NCI-H1694 (cell line): ENCODE measurements around the gene ST7L.

Experiments used
- DNase-seq: peaks from one replicate; lab custom pipeline; 2025; lab: John Stamatoyannopoulos, UW

Gene ST7L

GRCh38 chr1:112515311-112516009 is 103.5 kb downstream of the ST7L start:
- DNase-seq: no peak

- DNase-seq: no peak
These were observed 104.0 kb downstream of the ST7L start for GRCh38 chr1:112514901-112515300.

GRCh38 chr1:112513112-112513870 is 105.7 kb downstream of the ST7L start:
- DNase-seq: no peak

- no peak for DNase-seq
These were observed 107.0 kb downstream of the ST7L start for GRCh38 chr1:112511897-112512296.

- DNase-seq: no peak
These were observed 108.6 kb downstream of the ST7L start for GRCh38 chr1:112510340-112510739.

GRCh38 chr1:112509660-112510178 is 109.2 kb downstream of the ST7L start:
- DNase-seq: no peak

- no peak for DNase-seq
These were observed 109.8 kb downstream of the ST7L start for GRCh38 chr1:112509005-112509659.

GRCh38 chr1:112508278-112509004 is 110.5 kb downstream of the ST7L start, which contains the start of gene WNT2B:
Gene WNT2B, plus strand, starts transcription at chr1:112508965. Its CDS starts 298 bp downstream, at chr1:112509263.
- no peak for DNase-seq

- no peak for DNase-seq
These were observed 111.0 kb downstream of the ST7L start for GRCh38 chr1:112507921-112508277.

GRCh38 chr1:112507336-112507735 is 111.6 kb downstream of the ST7L start:
- no peak for DNase-seq

GRCh38 chr1:112506731-112507130 is 112.2 kb downstream of the ST7L start:
- no peak for DNase-seq

- DNase-seq: no peak
These were observed 112.6 kb downstream of the ST7L start for GRCh38 chr1:112506306-112506705.

- no peak for DNase-seq
These were observed 113.1 kb downstream of the ST7L start for GRCh38 chr1:112505878-112506277.

GRCh38 chr1:112505400-112505785 is 113.5 kb downstream of the ST7L start:
- DNase-seq: no peak

GRCh38 chr1:112504661-112505399 is 114.1 kb downstream of the ST7L start:
- DNase-seq: no peak

GRCh38 chr1:112504001-112504660 is 114.8 kb downstream of the ST7L start:
- DNase-seq: no peak

GRCh38 chr1:112502826-112503225 is 116.1 kb downstream of the ST7L start:
- no peak for DNase-seq

- DNase-seq: peak; percentile 17
These were observed 116.9 kb downstream of the ST7L start for GRCh38 chr1:112501810-112502641.

GRCh38 chr1:112496290-112496689 is 122.7 kb downstream of the ST7L start:
- DNase-seq: no peak

GRCh38 chr1:112493351-112493750 is 125.6 kb downstream of the ST7L start:
- DNase-seq: no peak
